Measurements from ENCODE around the gene B4GALT1.

The B4GALT1 gene

DNA sequence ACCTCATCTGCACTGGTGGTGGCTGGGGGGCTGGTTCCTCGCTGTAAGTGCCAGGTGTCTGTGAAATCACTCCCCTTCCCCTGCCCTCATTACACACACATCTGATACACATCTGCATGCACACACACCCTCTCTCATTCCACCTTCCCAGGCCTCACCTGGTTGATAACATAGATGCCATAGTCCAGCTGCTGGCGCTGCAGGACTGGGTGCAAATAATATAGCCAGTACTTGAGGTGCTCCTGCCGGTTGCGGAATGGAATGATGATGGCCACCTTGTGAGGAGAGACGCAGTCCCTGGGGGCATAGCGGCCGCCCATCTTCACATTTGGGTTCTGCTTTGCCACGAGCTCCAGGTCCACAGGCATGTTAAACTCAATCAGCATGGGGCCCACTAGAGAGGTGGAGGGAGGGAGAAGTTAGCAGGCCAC, 32.1 kb downstream of the B4GALT1 start:
- H3K4me3 ChIP-seq (ENCODE audit: low read length), result no peak overlapping the region
- H3K9me3 ChIP-seq (ENCODE audit: control insufficient read depth, low read length), result no peaks in the 10 kb centered on the region
- H3K36me3 ChIP-seq (ENCODE audit: control insufficient read depth, insufficient read depth, low read length, severe bottlenecking), result peaks cover 36% of the 10 kb centered on the region
- DNase-seq (ENCODE audit: low read depth), result no peak
- H3K4me1 ChIP-seq (ENCODE audit: control insufficient read depth, insufficient read depth, low read length), result peaks cover 43% of the 10 kb centered on the region
- no peaks in the 10 kb centered on the region for H3K27me3 ChIP-seq (replicated peaks; ENCODE audit: control insufficient read depth, insufficient read depth, low read length)
- H3K9ac ChIP-seq (ENCODE audit: low read length), result no peak overlapping the region

DNA sequence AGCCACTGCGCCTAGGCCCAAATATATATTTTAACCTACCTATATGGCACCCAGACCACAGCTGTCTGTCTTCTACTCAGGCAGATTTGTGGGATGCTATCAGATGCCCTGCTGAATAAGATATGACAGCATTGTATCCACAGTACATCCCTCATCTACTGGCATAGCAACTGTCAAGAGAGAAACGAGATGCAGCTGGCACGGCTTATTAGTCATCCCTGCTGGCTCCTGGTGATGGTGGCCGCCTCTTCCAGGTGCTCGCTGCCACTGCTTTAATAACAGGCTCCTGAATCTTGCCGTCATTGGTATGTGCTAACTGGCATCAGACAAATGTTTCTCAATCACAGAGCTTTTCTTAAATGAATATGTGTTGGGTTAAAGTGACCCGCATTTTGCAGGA, 34.0 kb downstream of the B4GALT1 start:
- Histone ChIP-seq H3K4me1 (ENCODE audit: control insufficient read depth, insufficient read depth, low read length) (peaks cover 36% of the 10 kb centered on the region), H3K9ac (ENCODE audit: low read length) (no peak overlapping the region), H3K36me3 (ENCODE audit: control insufficient read depth, insufficient read depth, low read length, severe bottlenecking) (peaks cover 44% of the 10 kb centered on the region), H3K4me3 (ENCODE audit: low read length) (no peak overlapping the region), H3K9me3 (ENCODE audit: control insufficient read depth, low read length) (no peaks in the 10 kb centered on the region), H3K27me3 (replicated peaks; ENCODE audit: control insufficient read depth, insufficient read depth, low read length) (no peaks in the 10 kb centered on the region)
- no peak for DNase-seq (ENCODE audit: low read depth)

DNA sequence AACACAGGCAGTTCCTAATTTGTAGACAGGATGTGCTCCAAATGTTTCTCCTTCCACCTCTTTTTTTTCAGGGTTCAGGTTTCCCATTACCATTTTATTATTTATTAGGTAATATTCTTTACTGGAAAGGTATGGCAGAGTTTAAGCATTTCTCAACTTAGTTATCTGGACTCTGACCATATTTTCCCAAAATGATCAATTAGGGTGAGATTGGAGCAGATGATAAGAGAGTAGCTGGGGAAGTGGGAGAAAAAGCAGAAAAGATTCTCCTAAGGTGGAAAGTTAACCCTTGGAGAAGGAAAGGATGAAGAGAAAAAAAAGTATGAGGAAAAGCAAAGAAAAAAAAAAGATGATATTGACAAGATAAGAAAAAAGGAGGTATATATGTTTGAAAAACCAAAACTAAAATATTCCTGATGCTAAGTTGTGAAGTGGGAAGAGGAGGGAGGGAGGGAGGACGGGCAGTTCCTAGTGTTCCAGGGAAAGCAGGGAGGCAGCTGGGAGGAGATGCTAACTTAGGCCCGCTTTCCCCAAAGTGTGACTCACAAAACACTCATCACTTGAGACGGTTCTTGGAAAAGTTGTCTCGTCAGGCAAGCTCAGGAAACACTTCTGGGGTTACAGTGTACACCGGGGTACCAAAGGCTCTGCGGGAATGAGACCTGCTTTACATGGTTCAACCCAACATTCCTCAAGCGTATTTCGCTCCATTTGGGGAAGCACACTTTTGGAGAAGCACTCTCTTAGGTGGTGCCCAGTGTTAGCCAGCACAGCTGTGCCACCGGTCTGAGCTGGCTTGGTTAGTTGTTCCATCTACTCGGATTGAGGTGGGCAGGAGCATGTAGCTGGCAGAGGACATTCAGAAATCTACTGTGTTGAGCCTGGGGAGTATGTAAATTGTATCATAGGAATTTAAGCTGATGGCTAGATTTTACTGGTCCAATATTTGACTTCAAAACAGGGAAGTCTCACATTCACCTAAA, 35.1 kb downstream of the B4GALT1 start:
- Histone ChIP-seq H3K9ac (ENCODE audit: low read length) (peak overlapping the region; percentile 24), H3K4me3 (ENCODE audit: low read length) (no peak overlapping the region), H3K4me1 (ENCODE audit: control insufficient read depth, insufficient read depth, low read length) (peaks cover 36% of the 10 kb centered on the region), H3K9me3 (ENCODE audit: control insufficient read depth, low read length) (no peaks in the 10 kb centered on the region), H3K27me3 (replicated peaks; ENCODE audit: control insufficient read depth, insufficient read depth, low read length) (no peaks in the 10 kb centered on the region), H3K36me3 (ENCODE audit: control insufficient read depth, insufficient read depth, low read length, severe bottlenecking) (peaks cover 55% of the 10 kb centered on the region)
- DNase-seq (ENCODE audit: low read depth), result peak; percentile 76

DNA sequence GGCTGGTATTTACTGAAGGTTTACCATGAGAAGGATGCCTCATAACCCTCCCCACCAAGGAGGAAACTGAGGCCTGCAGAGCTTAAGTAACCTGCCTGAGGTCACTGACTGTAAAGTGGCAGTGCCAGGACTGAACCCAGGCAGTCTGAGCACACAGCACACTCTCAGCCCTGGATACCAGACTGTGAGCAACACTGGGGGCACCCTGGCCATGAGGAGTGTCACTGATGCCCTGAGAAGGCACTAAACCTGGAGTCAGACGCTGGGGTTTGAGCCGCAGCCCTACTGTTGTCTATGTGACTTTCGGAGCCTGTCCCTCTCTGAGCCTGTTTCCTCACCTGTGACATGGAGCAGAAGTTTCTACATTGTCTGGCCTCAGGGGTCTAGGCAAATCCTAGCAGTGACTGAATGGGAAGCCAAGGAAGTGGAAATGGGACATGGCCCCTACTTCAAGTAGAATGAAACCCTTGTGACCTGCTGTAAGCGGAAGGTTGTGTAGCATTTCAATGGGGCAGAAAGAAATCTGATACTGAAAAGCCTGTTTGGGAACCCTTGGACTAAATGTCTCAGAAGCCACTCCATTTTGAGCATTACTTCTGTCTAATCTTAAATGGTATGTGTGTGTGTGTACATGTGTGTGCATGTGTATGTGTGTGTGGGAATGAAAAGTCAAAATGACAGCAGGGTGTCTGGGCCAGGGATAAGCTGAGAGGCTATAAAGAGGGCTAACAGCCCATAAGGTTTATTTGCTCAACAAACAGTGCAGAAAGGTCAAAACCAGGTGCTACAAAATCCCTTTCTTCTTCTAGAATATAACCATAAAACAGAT, 36.0 kb downstream of the B4GALT1 start:
- Histone ChIP-seq H3K9me3 (ENCODE audit: control insufficient read depth, low read length) (no peaks in the 10 kb centered on the region), H3K9ac (ENCODE audit: low read length) (peak overlapping the region; percentile 24), H3K27me3 (replicated peaks; ENCODE audit: control insufficient read depth, insufficient read depth, low read length) (no peaks in the 10 kb centered on the region), H3K4me1 (ENCODE audit: control insufficient read depth, insufficient read depth, low read length) (peaks cover 40% of the 10 kb centered on the region), H3K36me3 (ENCODE audit: control insufficient read depth, insufficient read depth, low read length, severe bottlenecking) (peaks cover 62% of the 10 kb centered on the region), H3K4me3 (ENCODE audit: low read length) (no peak overlapping the region)
- no peak for DNase-seq (ENCODE audit: low read depth)

DNA sequence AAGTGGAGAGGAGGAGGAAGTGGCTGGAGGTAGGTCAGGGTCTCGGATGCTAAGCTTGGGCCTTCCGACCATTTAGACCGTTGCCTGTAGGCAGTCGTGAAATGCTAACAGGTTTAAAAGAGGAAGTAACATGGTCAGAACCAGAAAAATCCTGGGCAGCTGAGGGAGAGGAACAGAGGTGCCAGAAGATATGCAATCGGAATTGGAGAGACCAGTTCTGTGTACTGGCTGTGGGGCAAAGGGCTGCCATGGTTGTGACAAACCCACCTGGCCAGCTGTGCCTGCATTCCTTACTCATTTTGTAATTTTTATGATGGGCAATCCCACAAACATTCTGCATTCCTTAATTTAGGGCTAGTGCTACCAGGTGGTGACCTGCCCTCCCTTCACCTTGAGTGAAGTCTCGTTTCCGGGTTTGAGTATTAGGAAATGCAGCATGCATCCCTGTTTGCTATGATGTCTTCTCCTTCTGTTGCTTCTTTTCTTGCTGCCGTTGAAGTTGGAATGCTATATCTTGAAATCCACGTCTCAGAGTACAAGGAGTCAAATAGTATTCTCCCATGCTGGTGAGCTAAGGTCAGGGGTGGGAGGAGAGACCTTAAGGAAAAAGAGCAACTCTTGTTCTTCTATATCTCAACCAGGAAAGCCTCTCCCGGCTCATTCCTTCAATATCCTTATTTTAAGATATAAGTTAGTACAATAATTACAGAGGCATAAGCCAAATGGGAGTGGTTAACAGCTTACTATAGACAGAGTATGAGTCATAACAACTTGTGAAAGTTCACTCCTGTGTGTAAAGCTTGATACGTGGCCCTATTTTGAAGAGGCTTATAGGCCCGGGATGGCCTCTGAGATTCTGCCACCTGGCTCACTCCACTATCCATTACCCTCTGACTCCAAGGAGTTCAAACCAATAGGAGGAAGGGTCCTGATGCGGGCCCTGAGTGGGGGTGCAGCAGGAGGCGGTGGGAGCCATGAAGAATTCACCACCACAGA, 37.0 kb downstream of the B4GALT1 start:
- Histone ChIP-seq H3K4me3 (ENCODE audit: low read length) (no peak overlapping the region), H3K9me3 (ENCODE audit: control insufficient read depth, low read length) (no peaks in the 10 kb centered on the region), H3K36me3 (ENCODE audit: control insufficient read depth, insufficient read depth, low read length, severe bottlenecking) (peaks cover 65% of the 10 kb centered on the region), H3K9ac (ENCODE audit: low read length) (peak overlapping the region; percentile 24), H3K27me3 (replicated peaks; ENCODE audit: control insufficient read depth, insufficient read depth, low read length) (no peaks in the 10 kb centered on the region), H3K4me1 (ENCODE audit: control insufficient read depth, insufficient read depth, low read length) (peaks cover 45% of the 10 kb centered on the region)
- peak; percentile 43 for DNase-seq (ENCODE audit: low read depth)

DNA sequence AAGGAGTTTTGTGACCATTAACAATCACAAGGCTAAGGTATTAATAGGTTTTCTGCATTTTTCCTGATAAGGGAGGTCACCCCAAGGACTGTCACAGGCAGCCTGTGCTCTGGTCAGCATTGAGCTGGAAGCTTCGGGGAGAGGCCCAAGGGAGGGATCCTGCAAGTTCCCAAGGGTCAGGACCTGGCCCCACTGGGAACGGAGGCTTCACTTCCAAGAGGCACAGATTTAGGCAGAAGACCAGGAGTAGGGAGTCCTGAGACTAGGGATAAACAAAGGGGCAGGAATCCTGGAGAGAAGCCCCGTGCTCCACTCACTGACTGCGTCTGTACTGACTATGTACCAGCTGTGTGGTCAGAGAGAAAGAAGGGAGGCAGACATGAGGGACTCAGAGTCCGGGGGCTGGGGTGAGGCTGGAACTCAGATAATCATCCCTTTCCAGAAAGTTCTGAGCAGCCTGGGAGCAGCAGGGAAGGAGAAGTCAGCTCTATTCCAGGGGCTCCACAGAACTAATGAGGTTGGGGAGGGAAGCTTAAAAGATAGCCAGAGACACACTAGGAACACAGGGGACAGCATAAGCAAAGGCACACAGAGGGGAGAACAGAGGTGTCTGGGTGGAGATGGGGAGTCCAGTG, 37.8 kb downstream of the B4GALT1 start:
- H3K9me3 ChIP-seq (ENCODE audit: control insufficient read depth, low read length), result no peaks in the 10 kb centered on the region
- peaks cover 44% of the 10 kb centered on the region for H3K4me1 ChIP-seq (ENCODE audit: control insufficient read depth, insufficient read depth, low read length)
- no peak overlapping the region for H3K4me3 ChIP-seq (ENCODE audit: low read length)
- no peaks in the 10 kb centered on the region for H3K27me3 ChIP-seq (replicated peaks; ENCODE audit: control insufficient read depth, insufficient read depth, low read length)
- DNase-seq (ENCODE audit: low read depth), result no peak
- H3K36me3 ChIP-seq (ENCODE audit: control insufficient read depth, insufficient read depth, low read length, severe bottlenecking), result peaks cover 64% of the 10 kb centered on the region
- no peak overlapping the region for H3K9ac ChIP-seq (ENCODE audit: low read length)

DNA sequence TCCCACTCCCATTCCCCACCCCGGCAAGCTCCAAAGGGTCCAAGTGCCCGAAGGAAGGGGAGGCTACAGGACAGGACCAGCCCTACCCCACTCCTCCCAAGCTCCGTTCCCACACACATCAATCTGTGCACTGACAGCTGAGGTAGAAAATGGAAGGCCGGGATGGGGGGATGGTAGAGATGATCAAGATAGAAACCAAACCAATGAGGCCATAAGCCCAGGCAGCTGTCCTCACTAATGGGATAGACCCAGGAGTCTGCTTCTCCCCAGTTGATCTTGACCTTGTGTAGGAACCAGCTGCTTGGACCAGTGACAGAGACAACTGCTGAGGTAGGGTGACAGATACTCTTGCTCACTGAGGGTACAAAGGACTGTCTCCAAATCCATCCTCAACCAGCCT, 38.6 kb downstream of the B4GALT1 start:
- Histone ChIP-seq H3K27me3 (replicated peaks; ENCODE audit: control insufficient read depth, insufficient read depth, low read length) (no peaks in the 10 kb centered on the region), H3K4me1 (ENCODE audit: control insufficient read depth, insufficient read depth, low read length) (peaks cover 44% of the 10 kb centered on the region), H3K36me3 (ENCODE audit: control insufficient read depth, insufficient read depth, low read length, severe bottlenecking) (peaks cover 57% of the 10 kb centered on the region), H3K9me3 (ENCODE audit: control insufficient read depth, low read length) (no peaks in the 10 kb centered on the region), H3K4me3 (ENCODE audit: low read length) (no peak overlapping the region), H3K9ac (ENCODE audit: low read length) (no peak overlapping the region)
- DNase-seq (ENCODE audit: low read depth), result no peak

DNA sequence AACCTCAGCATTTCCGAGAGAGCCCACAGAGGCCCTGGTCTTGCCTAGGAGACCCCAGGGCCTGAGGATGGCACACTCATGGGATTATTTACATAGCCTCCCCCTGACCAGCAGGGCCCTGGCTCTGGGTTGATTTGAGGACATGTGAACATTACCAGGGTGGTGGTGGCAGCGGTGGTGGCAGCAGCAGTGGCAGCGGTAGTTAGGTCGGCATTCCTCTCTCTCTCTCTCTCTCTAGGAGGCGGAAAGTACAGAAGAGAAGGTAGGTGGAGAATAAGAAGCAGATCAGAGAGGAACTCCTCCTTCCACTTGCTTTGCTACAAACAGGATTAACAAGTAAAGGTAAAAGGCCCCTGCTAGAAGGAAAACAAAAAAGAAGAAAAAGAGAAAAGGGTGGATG, 39.3 kb downstream of the B4GALT1 start:
- H3K36me3 ChIP-seq (ENCODE audit: control insufficient read depth, insufficient read depth, low read length, severe bottlenecking), result peaks cover 51% of the 10 kb centered on the region
- no peak overlapping the region for H3K9ac ChIP-seq (ENCODE audit: low read length)
- no peak overlapping the region for H3K4me3 ChIP-seq (ENCODE audit: low read length)
- H3K27me3 ChIP-seq (replicated peaks; ENCODE audit: control insufficient read depth, insufficient read depth, low read length), result no peaks in the 10 kb centered on the region
- DNase-seq (ENCODE audit: low read depth), result no peak
- H3K9me3 ChIP-seq (ENCODE audit: control insufficient read depth, low read length), result no peaks in the 10 kb centered on the region
- peaks cover 44% of the 10 kb centered on the region for H3K4me1 ChIP-seq (ENCODE audit: control insufficient read depth, insufficient read depth, low read length)

DNA sequence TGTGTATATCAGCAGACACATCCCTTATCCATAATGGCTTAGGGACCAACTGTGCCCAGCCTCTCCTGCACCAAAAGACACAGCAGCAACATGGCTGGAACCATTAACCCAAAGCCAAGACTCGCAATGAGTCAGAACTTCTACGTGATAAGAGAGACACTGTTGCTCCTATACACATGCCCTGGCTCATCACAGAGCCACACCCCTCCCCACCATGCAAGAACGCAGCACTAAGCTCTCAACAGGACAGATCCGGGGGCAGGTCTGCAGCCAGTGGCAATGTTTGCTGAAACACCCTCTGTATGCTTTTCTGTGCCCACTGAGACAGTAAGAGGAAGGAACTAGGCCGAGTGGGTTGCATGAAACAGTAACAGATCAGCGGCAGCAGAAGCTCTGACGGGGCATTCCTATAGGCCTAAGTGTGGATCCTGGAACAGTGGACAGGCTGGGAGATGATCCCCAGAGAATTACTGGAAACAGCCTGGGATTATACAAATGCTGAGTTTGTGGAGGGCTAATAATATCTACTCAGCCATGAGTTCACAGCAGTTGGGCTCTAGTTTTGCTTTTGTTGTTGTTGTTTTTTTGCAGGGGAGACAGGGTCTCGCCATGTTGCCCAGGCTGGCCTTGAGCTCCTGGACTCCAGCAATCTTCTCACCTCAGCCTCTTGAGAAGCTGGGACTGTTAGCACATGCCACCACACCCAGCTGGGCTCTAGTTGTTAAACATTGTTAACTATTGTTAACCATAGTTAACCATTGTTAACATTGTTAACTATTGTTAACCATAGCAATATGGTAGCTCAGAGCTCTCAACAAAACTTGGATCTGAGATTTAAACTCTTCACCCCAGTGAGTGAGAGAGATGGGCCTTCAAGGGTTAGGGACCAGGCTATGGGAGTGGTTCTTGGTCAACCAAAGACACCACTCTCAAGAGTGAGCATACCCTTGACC, 41.0 kb downstream of the B4GALT1 start:
- Histone ChIP-seq H3K4me3 (ENCODE audit: low read length) (no peak overlapping the region), H3K36me3 (ENCODE audit: control insufficient read depth, insufficient read depth, low read length, severe bottlenecking) (peaks cover 42% of the 10 kb centered on the region), H3K27me3 (replicated peaks; ENCODE audit: control insufficient read depth, insufficient read depth, low read length) (no peaks in the 10 kb centered on the region), H3K9me3 (ENCODE audit: control insufficient read depth, low read length) (no peaks in the 10 kb centered on the region), H3K9ac (ENCODE audit: low read length) (no peak overlapping the region), H3K4me1 (ENCODE audit: control insufficient read depth, insufficient read depth, low read length) (peaks cover 31% of the 10 kb centered on the region)
- DNase-seq (ENCODE audit: low read depth), result no peak

Data from adipocyte (in vitro differentiated cells).